Heart left ventricle (tissue), 16 donors: ENCODE data around the gene SH3PXD2A. TPM values are rescaled to one million over a fixed set of nuclear protein-coding genes. Genes with fewer than 3 reads are reported as not detected.

Experiments
- ATAC-seq, 4 donors: fragments of 200-7000 bp; cut with Tn5 transposase; one replicate each; pipeline ENCODE4 v1.9.1; 2020 to 2022; ENCODE audit warnings: moderate library complexity in 4 of 4, mild to moderate bottlenecking in 3 of 4, moderate number of reproducible peaks in 1 of 4
- DNase-seq, 5 donors: peaks; one replicate each; pipeline ENCODE4 v3.0.0-alpha.2; 2020
- H3K27ac ChIP-seq, 12 donors: fragments of 200-600 bp; sonication (generic) in 4 of 12; one replicate each; pipeline versions ENCODE4 v1.5.0 to v1.8.0; 2016 to 2022; ENCODE audit warnings: mild to moderate bottlenecking in 2 of 12
- H3K27me3 ChIP-seq, 9 donors: fragments of 200-600 bp; sonication (generic) in 2 of 9; one replicate each; pipeline versions ENCODE4 v1.5.1 to v1.8.0; 2016 to 2022; ENCODE audit warnings: mild to moderate bottlenecking in 3 of 9
- H3K36me3 ChIP-seq, 9 donors: fragments of 200-600 bp; sonication (generic) in 2 of 9; one replicate each; pipeline versions ENCODE4 v1.5.0 to v1.8.0; 2018 to 2022; ENCODE audit warnings: mild to moderate bottlenecking in 2 of 9
- H3K4me1 ChIP-seq, 12 donors: fragments of 200-600 bp; sonication (generic) in 4 of 12; one replicate each; pipeline versions ENCODE4 v1.5.0 to v1.8.0; 2016 to 2022; ENCODE audit warnings: mild to moderate bottlenecking in 3 of 12
- H3K4me3 ChIP-seq, 12 donors: fragments of 200-600 bp; sonication (generic) in 4 of 12; one replicate each; pipeline versions ENCODE4 v1.5.0 to v1.8.0; 2017 to 2022; ENCODE audit warnings: mild to moderate bottlenecking in 9 of 12, moderate library complexity in 4 of 12
- H3K9me3 ChIP-seq, 12 donors: fragments of 200-600 bp; sonication (generic) in 4 of 12; one replicate each; pipeline versions ENCODE4 v1.5.0 to v1.8.0; 2016 to 2022; ENCODE audit warnings: mild to moderate bottlenecking in 1 of 12
- POLR2A ChIP-seq, 2 donors: fragments of 450-650 bp; IDR thresholded peaks; one replicate each; pipeline ENCODE4 v1.6.1; 2017; ENCODE audit warnings: antibody characterized with exemption in 2 of 2, mild to moderate bottlenecking in 2 of 2, moderate library complexity in 2 of 2
- WGBS, 4 donors: extraction: QIAGEN DNeasy Blood & Tissue Kit in 2 of 4; methylation state at CpG; one replicate each; pipeline versions ENCODE4 v1.1.5 to v1.1.7; 2013 to 2018; 5-methylcytosine and 5-hydroxymethylcytosine counted together
- intact Hi-C, 10 donors: fragments of 100-400 bp; cut with DNase I; formaldehyde crosslinking; loops; one replicate each; pipeline versions ENCODE4 v1.11.1 to v1.14.2; 2022
- polyA plus RNA-seq, 2 donors: library from polyadenylated mRNA; stranded (reverse); fragments of 200-250 nt; gene quantifications; one replicate each; pipeline ENCODE4 v1.2.3, GENCODE V29; 2013
- total RNA-seq, 9 donors: library from RNA; depleted of rRNA in 2 of 9; stranded (reverse); fragments of >200 nt in 2 of 9; fragmentation: NEBNext Ultra II Directional in 3 of 9; extraction: Animal tissue kit (Norgen Biotek cat#: 25700) in 3 of 9; gene quantifications; one replicate each; pipeline versions ENCODE4 v1.1.0 to v1.2.4, GENCODE V29; 2016 to 2023
- TF ChIP-seq, protein P1 (sequence below), 12 donors: fragments of 200-600 bp; sonication (generic) in 4 of 12; IDR thresholded peaks; one replicate each; pipeline versions ENCODE4 v1.5.0 to v1.8.0; 2018 to 2022; ENCODE audit warnings: antibody characterized with exemption in 12 of 12, mild to moderate bottlenecking in 5 of 12
- donor health status: ischemic (EF 13 %, LVEDD 7.1; RV severe dilation, severe dysfunction).
- donor health status: healthy with polysubstance abuse.
- donor health status: DM: no; HTN: yes; CAD: no.
- donor health status: DM: no; HTN: no; CAD: no.
- donor health status: ischemic (EF 25% LVEDD 6.9; RV normal size, moderate dysfunction).
- donor health status: ischemic (EF 25% LVEDD 5.7; RV mildly dilated, moderate dysfunction).
- donor health status: healthy.
- donor health status: DM: yes; HTN: yes; CAD: no.
- donor health status: ischemic (EF 35%, LVEDD 5.7; RV mildly dilated, moderate dysfunction).
- donor health status: nonischemic (EF 11% LVEDD 7.7; RV severe dilation, severe dysfunction).
- donor health status: DM: yes; HTN: yes; CAD: no.
- donor health status: PGD.
- donor health status: ischemic (EF 29% LVEDD 5.4; RV normal size, mild dysfunction).
- donor health status: nonischemic (EF 23%, LVEDD 6.1; RV moderate dilation, normal function).

SH3PXD2A gene
- total and polyA plus RNA-seq, 11 donors: 11.8 to 43.4 (median 31.1) TPM

DNA sequence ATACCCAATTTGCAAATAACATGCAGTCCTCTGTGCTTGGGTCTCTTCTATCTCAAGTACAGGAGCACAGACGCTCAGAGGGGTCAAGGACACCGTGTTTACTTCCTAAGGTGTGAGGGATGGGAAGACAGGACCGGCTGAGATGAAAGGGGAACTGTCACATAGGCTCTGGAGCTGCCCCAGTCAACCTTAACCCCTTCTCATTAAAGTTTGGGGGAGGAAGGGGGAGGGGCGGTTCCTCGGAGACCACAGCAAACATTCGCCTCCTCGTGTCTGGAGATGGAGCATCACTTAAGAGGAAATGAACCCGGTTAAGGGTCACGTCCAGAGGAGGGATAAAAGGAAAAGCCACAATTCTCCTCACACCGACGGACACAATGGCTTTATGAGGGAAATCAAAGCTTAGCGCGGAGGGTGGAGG is 1.1 kb downstream of the SH3PXD2A start:
- peak overlapping the region; percentile 65 to 91 (median 84) for H3K27ac ChIP-seq
- TF ChIP-seq POLR2A (IDR thresholded peaks at IDR 0.05): no peak
- TF ChIP-seq, protein P1, sequence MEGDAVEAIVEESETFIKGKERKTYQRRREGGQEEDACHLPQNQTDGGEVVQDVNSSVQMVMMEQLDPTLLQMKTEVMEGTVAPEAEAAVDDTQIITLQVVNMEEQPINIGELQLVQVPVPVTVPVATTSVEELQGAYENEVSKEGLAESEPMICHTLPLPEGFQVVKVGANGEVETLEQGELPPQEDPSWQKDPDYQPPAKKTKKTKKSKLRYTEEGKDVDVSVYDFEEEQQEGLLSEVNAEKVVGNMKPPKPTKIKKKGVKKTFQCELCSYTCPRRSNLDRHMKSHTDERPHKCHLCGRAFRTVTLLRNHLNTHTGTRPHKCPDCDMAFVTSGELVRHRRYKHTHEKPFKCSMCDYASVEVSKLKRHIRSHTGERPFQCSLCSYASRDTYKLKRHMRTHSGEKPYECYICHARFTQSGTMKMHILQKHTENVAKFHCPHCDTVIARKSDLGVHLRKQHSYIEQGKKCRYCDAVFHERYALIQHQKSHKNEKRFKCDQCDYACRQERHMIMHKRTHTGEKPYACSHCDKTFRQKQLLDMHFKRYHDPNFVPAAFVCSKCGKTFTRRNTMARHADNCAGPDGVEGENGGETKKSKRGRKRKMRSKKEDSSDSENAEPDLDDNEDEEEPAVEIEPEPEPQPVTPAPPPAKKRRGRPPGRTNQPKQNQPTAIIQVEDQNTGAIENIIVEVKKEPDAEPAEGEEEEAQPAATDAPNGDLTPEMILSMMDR (IDR thresholded peaks at IDR 0.05): peak in 2 of 12 donors; percentile 4 to 21
- H3K36me3 ChIP-seq: no peaks in the 10 kb centered on the region
- 1 to 3% (median 2%) methylated on average over 13 of the region's 13 CpGs for WGBS, 4 donors
- ATAC-seq (peak in 1 of 4 donors; percentile 1), DNase-seq (peak in 1 of 5 donors; percentile 43)
- H3K27me3 ChIP-seq: peaks cover 0 to 5% (median 0%) of the 10 kb centered on the region in 9 donors
- H3K4me1 ChIP-seq: peaks cover 16 to 74% (median 58%) of the 10 kb centered on the region in 12 donors
- peak overlapping the region; percentile 60 to 98 (median 81) for H3K4me3 ChIP-seq
- no peaks in the 10 kb centered on the region for H3K9me3 ChIP-seq
- intact Hi-C loops: loop anchor here in 6 of 10 donors (2.0 to 10.0 kb wide), 5 partner anchors 33 to 239 kb away; no protein-coding TSS in a partner anchor

DNA sequence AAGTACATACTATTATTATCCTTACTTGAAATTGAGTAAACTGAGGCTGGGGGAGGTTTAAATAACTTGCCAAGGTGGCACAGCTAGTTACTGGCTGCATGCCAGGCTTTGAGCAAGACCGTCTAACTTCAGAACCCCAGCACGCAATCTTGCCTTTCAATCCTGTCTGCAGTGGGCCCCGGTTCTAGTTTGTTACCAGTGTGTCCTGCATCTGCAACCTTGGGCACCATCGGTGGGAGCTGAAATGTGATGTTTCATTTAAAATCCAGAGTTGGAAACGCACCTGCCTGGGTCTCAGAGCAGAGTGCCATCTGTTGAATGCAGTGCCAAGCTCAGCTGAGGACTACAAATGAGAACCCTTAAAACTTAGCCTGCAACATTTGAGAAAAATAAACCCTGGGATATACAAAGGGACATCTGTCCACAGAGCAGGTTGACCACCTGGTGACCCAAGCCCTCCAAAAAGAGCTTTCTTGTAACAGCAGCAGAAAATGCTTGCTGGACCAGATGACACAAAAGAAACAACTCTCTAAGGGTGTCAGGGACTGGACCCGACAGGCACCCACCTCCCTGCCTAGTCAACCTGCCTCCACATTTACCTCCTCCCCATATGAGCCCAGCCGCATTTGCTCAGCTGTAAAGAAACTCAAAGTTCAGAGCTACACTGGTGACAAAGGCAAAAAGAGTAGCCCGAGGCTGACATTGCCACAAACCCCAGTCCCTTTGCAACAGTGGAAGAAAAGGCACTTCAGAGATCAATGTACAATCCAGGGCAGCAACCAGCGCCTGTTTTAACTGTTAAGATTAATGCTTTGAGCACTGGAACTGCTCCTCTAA is 1.7 kb downstream of the SH3PXD2A start:
- WGBS, 4 donors: 38 to 45% (median 39%) methylated on average over 9 of the region's 9 CpGs
- H3K27ac ChIP-seq: peak overlapping the region; percentile 65 to 91 (median 84)
- intact Hi-C loops: loop anchor here in 6 of 10 donors (2.0 to 10.0 kb wide), 5 partner anchors 33 to 239 kb away; no protein-coding TSS in a partner anchor
- DNase-seq: peak in 1 of 5 donors; percentile 38
- TF ChIP-seq POLR2A (IDR thresholded peaks at IDR 0.05): no peak
- no peaks in the 10 kb centered on the region for H3K36me3 ChIP-seq
- peaks cover 0 to 5% (median 0%) of the 10 kb centered on the region in 9 donors for H3K27me3 ChIP-seq
- no peaks in the 10 kb centered on the region for H3K9me3 ChIP-seq
- no peak for ATAC-seq
- H3K4me3 ChIP-seq: peak overlapping the region in 11 of 12 donors; percentile 60 to 98 (median 82)
- peaks cover 13 to 75% (median 61%) of the 10 kb centered on the region in 12 donors for H3K4me1 ChIP-seq

DNA sequence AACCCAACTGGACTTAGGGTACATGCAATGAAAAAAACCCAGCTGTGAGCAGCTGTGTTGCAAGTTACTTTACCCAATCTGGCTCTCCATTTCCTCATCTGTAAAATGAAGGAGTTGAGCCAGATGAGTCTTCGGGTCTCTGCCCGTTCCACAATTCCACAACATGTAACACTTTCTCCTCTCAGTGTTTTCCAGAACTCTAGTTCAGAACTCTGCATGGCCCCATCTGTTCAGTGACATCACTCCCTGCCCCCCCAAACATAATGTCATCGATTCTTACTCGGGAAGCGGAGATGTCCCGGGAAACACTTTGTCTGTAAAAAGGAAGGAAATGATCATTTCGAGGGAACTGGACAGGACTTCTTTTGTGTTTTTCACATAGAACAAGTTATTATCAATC is 2.5 kb downstream of the SH3PXD2A start:
- DNase-seq (peak in 1 of 5 donors; percentile 50), ATAC-seq (peak in 3 of 4 donors; percentile 1 to 37 (median 22))
- intact Hi-C loops: loop anchor here in 6 of 10 donors (5.0 to 10.0 kb wide), 4 partner anchors 48 to 238 kb away; no protein-coding TSS in a partner anchor
- peaks cover 0 to 5% (median 0%) of the 10 kb centered on the region in 9 donors for H3K27me3 ChIP-seq
- no peaks in the 10 kb centered on the region for H3K36me3 ChIP-seq
- peak overlapping the region in 6 of 12 donors; percentile 75 to 98 (median 86) for H3K4me3 ChIP-seq
- no peaks in the 10 kb centered on the region for H3K9me3 ChIP-seq
- TF ChIP-seq, protein P1 (IDR thresholded peaks at IDR 0.05): no peak
- no peak for TF ChIP-seq POLR2A (IDR thresholded peaks at IDR 0.05)
- WGBS, 4 donors: 44 to 54% (median 44%) methylated on average over 7 of the region's 7 CpGs
- peaks cover 13 to 78% (median 64%) of the 10 kb centered on the region in 12 donors for H3K4me1 ChIP-seq
- peak overlapping the region; percentile 20 to 91 (median 84) for H3K27ac ChIP-seq

DNA sequence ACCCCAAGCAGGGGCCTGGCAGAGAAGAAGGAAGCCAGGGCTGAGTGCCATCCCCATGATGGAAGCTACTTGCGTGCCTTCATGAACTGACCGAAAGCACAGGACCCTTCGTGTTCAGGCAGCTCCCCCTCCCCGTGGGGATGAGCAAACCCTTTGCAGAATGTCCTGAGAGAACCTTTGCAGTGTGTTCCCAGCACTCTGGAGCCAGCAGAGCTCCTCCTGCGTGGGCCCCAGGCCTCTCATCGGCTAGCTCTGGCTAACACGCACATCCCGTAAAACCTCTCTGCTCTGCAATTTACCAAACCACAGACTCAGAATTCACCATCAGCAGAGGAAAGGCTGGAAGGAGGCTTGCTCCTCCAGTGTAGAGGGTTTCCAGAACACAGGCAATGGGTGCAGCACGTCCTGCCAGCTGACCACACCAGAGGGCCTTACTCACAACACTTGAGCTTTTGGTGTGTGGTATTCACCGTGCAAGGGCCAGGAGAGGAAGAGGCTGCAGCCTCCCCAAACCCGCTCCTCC is 3.1 kb downstream of the SH3PXD2A start:
- H3K36me3 ChIP-seq: no peaks in the 10 kb centered on the region
- H3K27ac ChIP-seq: peak overlapping the region; percentile 20 to 91 (median 78)
- intact Hi-C loops: loop anchor here in 6 of 10 donors (5.0 to 10.0 kb wide), 4 partner anchors 47 to 237 kb away; no protein-coding TSS in a partner anchor
- peak; percentile 33 to 38 (median 37) for ATAC-seq
- H3K4me1 ChIP-seq: peaks cover 13 to 78% (median 64%) of the 10 kb centered on the region in 12 donors
- peak in 2 of 5 donors; percentile 66 to 68 for DNase-seq
- TF ChIP-seq, protein P1 (IDR thresholded peaks at IDR 0.05): no peak
- no peak for TF ChIP-seq POLR2A (IDR thresholded peaks at IDR 0.05)
- peaks cover 0 to 5% (median 0%) of the 10 kb centered on the region in 9 donors for H3K27me3 ChIP-seq
- peak overlapping the region in 4 of 12 donors; percentile 8 to 88 (median 82) for H3K4me3 ChIP-seq
- H3K9me3 ChIP-seq: no peaks in the 10 kb centered on the region
- WGBS, 4 donors: 31 to 38% (median 36%) methylated on average over 9 to 11 of the region's 11 CpGs
